IMR-90 (cell line): ENCODE measurements around the gene PCDHGA9. TPM values are rescaled to one million over a fixed set of nuclear protein-coding genes. Genes with fewer than 3 reads are reported as not detected.

Experiments used
- ATAC-seq: fragments of 200-7000 bp; cut with Tn5 transposase; 2 replicates; pipeline ENCODE4 v1.9.1; 2020; ENCODE audit warnings: low read depth, mild to moderate bottlenecking, moderate library complexity
- BruUV-seq: library from RNA; stranded (reverse); fragments of 400-500 nt; replicated peaks from 2 replicates; lab custom pipeline; 2021; lab: Mats Ljungman, UMichigan
- CTCF ChIA-PET: fragments of 300-600 bp; formaldehyde crosslinking; extraction: SDS; loops from one replicate; lab custom pipeline; 2021; ENCODE audit warnings: antibody characterized with exemption; lab: Yijun Ruan, JAX
- POLR2A ChIA-PET: fragments of 300-600 bp; sonication (Branson Sonifier 250); formaldehyde crosslinking; loops from one replicate; lab custom pipeline; 2022; ENCODE audit warnings: antibody characterized with exemption; ENCODE audit not compliant: unreplicated experiment; lab: Charles Lee
- DNase-seq: peaks from one replicate; pipeline ENCODE4 v3.0.0; 2013
- H2AFZ ChIP-seq: replicated peaks from 2 replicates; pipeline ENCODE3; 2013; ENCODE audit warnings: low read length, mild to moderate bottlenecking; ENCODE audit not compliant: poor library complexity
- H2AK5ac ChIP-seq: 2 replicates; pipeline ENCODE4 v1.6.1; 2013; ENCODE audit warnings: low read depth, low read length, inconsistent platforms
- H2AK9ac ChIP-seq: replicated peaks from 2 replicates; pipeline ENCODE3; 2013; ENCODE audit warnings: mild to moderate bottlenecking, low read depth, low read length, moderate library complexity; ENCODE audit not compliant: poor library complexity
- H2BK120ac ChIP-seq: 2 replicates; pipeline ENCODE4 v1.6.1; 2013; ENCODE audit warnings: low read depth, low read length, inconsistent platforms
- H2BK15ac ChIP-seq: 3 replicates; pipeline ENCODE4 v1.6.1; 2013; ENCODE audit warnings: low read depth, low read length, inconsistent platforms
- H2BK20ac ChIP-seq: 2 replicates; pipeline ENCODE4 v1.6.1; 2013; ENCODE audit warnings: low read depth, mild to moderate bottlenecking, inconsistent platforms, low read length, moderate library complexity
- H2BK5ac ChIP-seq: 2 replicates; pipeline ENCODE4 v1.6.1; 2013; ENCODE audit warnings: mild to moderate bottlenecking, low read depth, low read length, inconsistent platforms; ENCODE audit not compliant: poor library complexity, severe bottlenecking
- H3K14ac ChIP-seq: replicated peaks from 2 replicates; pipeline ENCODE4 v1.6.1; 2013; ENCODE audit warnings: low read depth, low read length, inconsistent platforms
- H3K18ac ChIP-seq: 2 replicates; pipeline ENCODE4 v1.6.1; 2013; ENCODE audit warnings: low read depth, low read length, control low read depth
- H3K23ac ChIP-seq: 2 replicates; pipeline ENCODE4 v1.6.1; 2013; ENCODE audit warnings: low read depth, low read length, inconsistent platforms
- H3K27ac ChIP-seq: 2 replicates; pipeline ENCODE4 v1.5.1; 2013; ENCODE audit warnings: mild to moderate bottlenecking, control low read depth, low read length; ENCODE audit not compliant: insufficient read depth
- H3K27me3 ChIP-seq: 2 replicates; pipeline ENCODE4 v1.6.1; 2013; ENCODE audit warnings: low read length; ENCODE audit not compliant: control insufficient read depth, insufficient read depth
- H3K36me3 ChIP-seq: 2 replicates; pipeline ENCODE4 v1.6.1; 2013; ENCODE audit warnings: low read length, mixed read lengths; ENCODE audit not compliant: control insufficient read depth, insufficient read depth
- H3K4ac ChIP-seq: 2 replicates; pipeline ENCODE4 v1.6.1; 2013; ENCODE audit warnings: low read depth, low read length, inconsistent platforms
- H3K4me1 ChIP-seq: 2 replicates; pipeline ENCODE4 v1.6.1; 2013; ENCODE audit warnings: low read length, mixed read lengths; ENCODE audit not compliant: control insufficient read depth, insufficient read depth
- H3K4me2 ChIP-seq: 2 replicates; pipeline ENCODE4 v1.6.1; 2013; ENCODE audit warnings: low read depth, mild to moderate bottlenecking, control low read depth, low read length, moderate library complexity
- H3K4me3 ChIP-seq: 2 replicates; pipeline ENCODE4 v1.5.1; 2013; ENCODE audit warnings: low read depth, mild to moderate bottlenecking, control low read depth, low read length, moderate library complexity; ENCODE audit not compliant: insufficient read depth
- H3K56ac ChIP-seq: 2 replicates; pipeline ENCODE4 v1.6.1; 2013; ENCODE audit warnings: low read length, inconsistent platforms; ENCODE audit not compliant: insufficient read depth; ENCODE audit errors: extremely low read depth
- H3K79me1 ChIP-seq, 2 experiments: 2 replicates each; pipeline ENCODE4 v1.6.1; 2013; ENCODE audit warnings: low read length in 2 of 2, inconsistent platforms in 1 of 2, low read depth in 1 of 2
- H3K9ac ChIP-seq: 2 replicates; pipeline ENCODE4 v1.6.1; 2013; ENCODE audit warnings: low read depth, low read length, control low read depth
- H3K9me1 ChIP-seq: 2 replicates; pipeline ENCODE4 v1.6.1; 2013; ENCODE audit warnings: low read length, inconsistent platforms; ENCODE audit not compliant: insufficient read depth
- H3K9me3 ChIP-seq: 2 replicates; pipeline ENCODE4 v1.6.1; 2013; ENCODE audit warnings: low read length; ENCODE audit not compliant: control insufficient read depth, insufficient read depth
- H4K20me1 ChIP-seq: 2 replicates; pipeline ENCODE4 v1.6.1; 2013; ENCODE audit warnings: low read length, inconsistent platforms; ENCODE audit not compliant: insufficient read depth
- H4K5ac ChIP-seq: 2 replicates; pipeline ENCODE4 v1.6.1; 2013; ENCODE audit warnings: mild to moderate bottlenecking, low read depth, low read length, control low read depth
- H4K8ac ChIP-seq, 2 experiments: 2 replicates each; pipeline ENCODE4 v1.6.1; 2013; ENCODE audit warnings: low read depth in 2 of 2, low read length in 2 of 2, control low read depth in 1 of 2, inconsistent platforms in 1 of 2
- H4K91ac ChIP-seq: 2 replicates; pipeline ENCODE4 v1.6.1; 2013; ENCODE audit warnings: low read depth, low read length, inconsistent platforms; ENCODE audit not compliant: insufficient read depth
- CEBPB ChIP-seq: IDR thresholded peaks from 2 replicates; pipeline ENCODE4 v1.6.1; 2012; ENCODE audit warnings: low read depth, low read length, improper control_type of control experiment
- ELK1 ChIP-seq: fragments of 150-350 bp; IDR thresholded peaks from 2 replicates; pipeline ENCODE4 v1.6.1; 2016; ENCODE audit warnings: low read depth, mild to moderate bottlenecking, low read length, moderate library complexity, borderline replicate concordance
- WGBS, 2 experiments: methylation state at CpG; one replicate each; pipeline versions ENCODE4 v1.1.5 to v1.1.7; 2013; ENCODE audit warnings: missing lambda C conversion rate in 2 of 2; ENCODE audit not compliant: insufficient read length in 1 of 2; ENCODE audit errors: extremely low coverage in 2 of 2; 5-methylcytosine and 5-hydroxymethylcytosine counted together
- dilution Hi-C: fragments of 300-500 bp; cut with HindIII; formaldehyde crosslinking; loops from one replicate; pipeline ENCODE4 v1.14.3; 2018; ENCODE audit warnings: low sequenced_read_pairs; ENCODE audit not compliant: unreplicated experiment
- in situ Hi-C: fragments of 300-500 bp; cut with MboI; formaldehyde crosslinking; loops from 3 replicates; pipeline ENCODE4 v1.14.3; 2019; ENCODE audit warnings: low sequenced_read_pairs, inconsistent platforms, mixed read lengths
- intact Hi-C: fragments of 100-400 bp; cut with micrococcal nuclease; formaldehyde crosslinking; loops from 2 replicates; pipeline ENCODE4 v1.10.0; 2022
- polyA plus RNA-seq, 3 experiments: library from polyadenylated mRNA; depleted of rRNA; stranded (reverse); fragments of >200 nt; gene quantifications; 2 replicates each; pipeline ENCODE4 v1.2.3, GENCODE V29; 2012; ENCODE audit warnings: low replicate concordance in 1 of 3
- total RNA-seq: library from RNA; depleted of rRNA; stranded (reverse); fragments of >200 nt; gene quantifications from 2 replicates; pipeline ENCODE4 v1.2.3, GENCODE V29; 2012

The PCDHGA9 gene
- total and polyA plus RNA-seq, 2 of the 4 experiments (the other 2 are of a cell fraction) = 1.8 to 4.5 TPM

GRCh38 chr5:141409598-141410306, 7.2 kb downstream of the PCDHGA9 start:
- H3K9ac ChIP-seq = no peak overlapping the region
- H3K4ac ChIP-seq = no peak overlapping the region
- no peak overlapping the region for H2BK5ac ChIP-seq
- POLR2A ChIA-PET = no interaction called here
- DNase-seq (no peak), ATAC-seq (no peak)
- no peak overlapping the region for H3K27ac ChIP-seq
- no peak overlapping the region for H2BK15ac ChIP-seq
- H4K8ac ChIP-seq = no peak overlapping the region
- 52% methylated on average over 36 of the region's 64 CpGs; no CpG with 5 or more reads in 1 of the 2 experiments for WGBS, 2 experiments
- H3K4me1 ChIP-seq = no peaks in the 10 kb centered on the region
- no peak overlapping the region for H3K4me3 ChIP-seq
- H2BK120ac ChIP-seq = no peak overlapping the region
- no peaks in the 10 kb centered on the region for H3K9me1 ChIP-seq
- dilution Hi-C loops = no loop called here
- H3K36me3 ChIP-seq = peaks cover 17% of the 10 kb centered on the region; the same call in 1 of the 2 replicates
- no peak overlapping the region for H4K91ac ChIP-seq
- H2BK20ac ChIP-seq = no peak overlapping the region
- no peak overlapping the region for H3K14ac ChIP-seq
- in situ Hi-C loops = no loop called here
- no peak overlapping the region for H3K56ac ChIP-seq
- H2AFZ ChIP-seq = no peak overlapping the region
- TF ChIP-seq CEBPB = peak; percentile 34; the same call in 1 of the 2 replicates
- no peak for TF ChIP-seq ELK1
- H3K23ac ChIP-seq = no peak overlapping the region
- no peak overlapping the region for H2AK9ac ChIP-seq
- no peaks in the 10 kb centered on the region for H4K20me1 ChIP-seq
- H3K79me1 ChIP-seq = peaks cover 10 to 12% of the 10 kb centered on the region in 2 experiments; a peak in 3 of 4 replicates
- H3K18ac ChIP-seq = no peak overlapping the region
- H3K4me2 ChIP-seq = no peak overlapping the region
- no peak overlapping the region for H4K5ac ChIP-seq
- H3K9me3 ChIP-seq = peaks cover 59% of the 10 kb centered on the region
- no TSS peak for BruUV-seq
- H2AK5ac ChIP-seq = no peak overlapping the region
- CTCF ChIA-PET = no interaction called here
- intact Hi-C loops = loop anchor here (5.0 kb wide), 1 partner anchor 82 kb away; no protein-coding TSS in a partner anchor
- H3K27me3 ChIP-seq = no peaks in the 10 kb centered on the region
